ENCODE data around the gene HOXA3.

The HOXA3 gene

GRCh38 chr7:27154901-27155815 lies 2.8 kb upstream of the HOXA3 start:
- DNase-seq: no peak

DNA sequence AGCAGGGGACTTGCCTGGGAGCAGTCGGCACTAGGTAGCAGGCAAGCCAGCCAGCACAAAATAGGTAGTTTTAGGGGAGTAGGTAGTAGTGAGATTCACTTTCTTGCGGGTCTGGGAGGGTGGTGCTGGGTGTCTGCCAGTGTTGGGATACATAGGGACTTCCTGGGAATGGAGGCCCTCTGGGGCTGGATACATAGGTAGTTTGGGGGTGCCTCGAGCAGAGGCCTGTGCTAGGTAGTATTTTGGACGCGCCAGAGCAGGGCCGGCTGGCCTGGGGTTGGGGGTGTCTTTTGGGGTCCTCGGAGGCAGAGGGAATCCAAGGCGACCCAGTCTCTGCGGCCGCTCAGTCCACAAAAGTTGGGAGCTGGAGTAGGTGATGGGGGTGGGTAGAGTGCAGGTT lies 2.0 kb upstream of the HOXA3 start:
- no peak for DNase-seq

- DNase-seq: no peak
Observed at GRCh38 chr7:27153526-27153925, 1.1 kb upstream of the HOXA3 start.

- no peak for DNase-seq
Observed at GRCh38 chr7:27152816-27153442, 546 bp upstream of the HOXA3 start.

- DNase-seq: no peak
Observed at GRCh38 chr7:27151341-27151930, 947 bp downstream of the HOXA3 start.

DNA sequence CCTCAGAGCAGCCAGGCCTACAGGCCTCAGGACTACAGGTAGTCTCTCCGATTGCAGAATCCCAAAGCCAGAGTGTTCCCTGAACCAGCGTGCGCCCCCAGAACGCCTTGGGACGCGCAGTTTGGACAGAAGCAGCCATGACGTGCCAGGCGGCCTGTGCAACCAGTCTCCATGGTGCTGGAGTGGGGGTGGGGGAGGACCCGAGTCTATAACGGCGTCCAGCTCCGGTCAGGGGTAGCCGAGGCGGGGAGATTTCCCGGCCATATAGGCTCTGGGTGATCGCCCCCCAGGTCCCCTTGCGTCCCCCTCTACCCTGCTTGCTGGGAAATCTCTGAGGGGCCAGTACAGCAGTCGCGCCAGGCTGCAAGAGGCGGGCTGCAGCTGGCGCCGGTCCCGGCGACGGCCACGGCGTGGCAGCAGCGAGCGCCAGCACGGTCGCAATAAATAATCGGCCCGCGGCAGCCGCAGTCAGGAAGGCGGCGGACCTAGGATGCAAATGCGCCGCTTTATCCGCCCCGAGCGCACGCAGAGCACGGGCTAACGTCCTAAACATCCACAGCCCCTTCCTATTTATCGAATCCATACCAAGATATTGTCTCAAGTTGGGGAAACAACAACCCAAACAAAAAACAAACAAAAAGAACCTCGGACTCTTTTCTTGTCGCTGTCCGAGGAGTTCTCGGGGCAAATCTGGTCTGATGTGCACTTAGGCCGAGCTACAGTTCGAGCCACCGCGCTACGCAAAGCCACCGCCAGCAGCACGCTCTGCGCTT lies 1.6 kb downstream of the HOXA3 start:
- DNase-seq: no peak

DNA sequence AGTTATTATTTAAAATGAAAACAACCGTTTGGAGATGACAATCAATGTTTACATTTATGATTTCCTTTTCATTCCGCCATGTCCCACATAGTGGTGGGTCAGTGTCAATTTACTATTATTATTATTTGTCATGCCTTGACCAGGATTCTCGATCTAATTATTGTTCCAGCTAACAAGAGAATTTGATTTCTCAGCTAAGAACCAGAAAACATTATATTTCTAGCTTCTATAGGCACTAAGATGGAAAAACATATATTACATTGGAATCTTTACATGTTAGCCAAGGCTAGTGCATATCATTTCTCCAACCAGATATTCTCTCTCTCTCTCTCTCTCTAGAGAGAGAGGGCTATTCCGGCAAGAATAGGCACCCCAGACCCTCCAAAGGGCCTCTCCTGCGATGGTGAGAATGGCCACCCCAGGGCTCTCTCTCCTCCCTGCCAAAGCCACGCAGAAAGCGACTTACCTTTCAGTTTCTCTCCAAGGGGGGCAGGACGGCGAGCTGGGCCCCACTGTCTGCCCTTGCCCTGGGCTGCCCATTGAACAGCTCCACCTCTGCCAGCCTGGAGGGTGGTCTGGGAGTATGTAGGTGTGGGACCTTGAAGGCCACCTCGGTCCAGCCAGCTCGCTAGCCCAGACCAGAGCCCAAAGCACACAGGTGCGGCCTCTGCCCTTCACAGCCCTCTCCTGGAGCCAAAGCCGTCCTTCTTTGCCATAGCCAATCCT lies 2.4 kb downstream of the HOXA3 start:
- DNase-seq: no peak

DNA sequence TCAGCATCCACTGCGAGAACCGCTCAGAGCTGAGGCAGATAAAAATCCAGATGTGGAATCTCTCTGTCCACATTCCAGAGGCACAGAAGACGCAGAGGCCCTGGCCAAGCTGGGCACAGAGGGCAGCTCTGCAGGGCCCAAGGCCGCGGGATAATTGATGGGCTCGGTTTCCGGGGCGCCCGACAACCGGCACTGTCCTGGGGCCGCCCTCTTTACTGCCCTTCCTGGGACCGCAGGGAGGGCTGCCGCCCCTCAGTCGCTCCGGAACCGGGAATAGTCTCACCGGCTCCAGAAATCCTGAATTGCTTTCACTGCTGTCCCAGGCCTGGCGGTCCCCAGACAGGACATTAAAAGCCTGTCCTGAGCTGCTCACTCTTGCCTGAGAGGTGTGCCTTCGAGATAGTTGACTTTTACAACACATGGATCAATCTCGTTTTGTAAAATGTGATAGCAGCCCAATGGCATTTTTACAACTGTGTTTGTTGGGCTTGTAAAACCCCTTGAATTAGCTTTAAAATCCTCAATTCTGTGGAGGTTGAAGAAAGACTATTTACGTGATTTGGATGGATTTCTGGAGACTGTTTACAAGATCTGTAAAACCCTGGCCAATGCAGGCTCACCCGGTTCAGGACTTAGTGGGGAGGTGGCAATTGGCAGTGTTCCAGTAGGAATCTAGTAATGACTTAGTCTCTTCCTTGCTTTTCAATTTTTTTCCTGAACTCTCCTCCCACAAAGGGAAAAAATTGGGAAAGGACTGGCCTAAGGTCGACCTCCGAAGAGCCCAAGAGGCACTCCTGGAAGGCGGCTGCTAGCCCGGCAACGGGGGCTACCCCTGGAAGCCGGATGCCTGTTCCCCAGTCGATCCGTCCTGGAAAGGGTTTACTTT lies 3.4 kb downstream of the HOXA3 start:
- DNase-seq: no peak

- DNase-seq: no peak
Observed at GRCh38 chr7:27148031-27148755, 4.2 kb downstream of the HOXA3 start.

DNA sequence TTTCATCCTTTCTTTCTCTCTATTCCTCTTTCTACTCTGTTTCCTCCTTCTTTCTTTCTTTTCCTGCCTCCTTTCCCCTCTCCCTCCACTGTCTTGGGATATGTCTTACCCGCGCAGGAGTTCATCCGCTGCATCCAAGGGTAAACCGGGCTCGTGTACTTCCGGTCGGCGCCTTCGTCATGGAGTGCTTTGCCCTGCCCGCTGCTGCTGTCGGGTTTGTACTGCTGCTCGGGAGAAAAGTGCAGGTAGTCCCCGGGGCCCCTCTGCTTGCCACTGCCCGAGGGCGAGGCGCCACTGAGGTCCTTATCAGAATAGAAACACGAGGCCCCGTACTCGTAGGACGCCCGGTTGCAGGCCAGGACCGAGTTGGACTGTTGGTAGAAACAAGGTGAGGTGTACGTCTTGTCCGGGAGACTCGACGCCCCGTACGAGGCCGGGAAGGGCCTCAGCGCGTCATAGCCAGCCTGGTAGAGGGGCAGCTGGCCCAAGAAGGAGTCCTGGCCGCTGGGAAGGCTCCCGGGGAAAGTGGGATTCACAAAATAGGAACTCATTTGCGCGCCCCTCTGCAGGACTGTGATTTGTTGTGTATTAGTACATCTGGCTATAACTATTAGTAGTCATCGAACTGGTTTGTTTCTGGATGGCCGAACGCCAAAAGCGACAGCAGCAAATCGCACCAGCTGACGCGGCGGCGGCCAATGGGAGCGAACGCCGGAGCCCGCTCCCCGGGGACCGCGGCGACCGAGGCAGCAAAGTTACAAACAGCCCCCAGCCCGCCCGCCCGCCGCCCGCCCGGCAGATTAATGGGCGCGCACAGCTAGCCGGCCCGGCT lies 5.0 kb downstream of the HOXA3 start, which contains the start of gene HOXA6:
HOXA6 (minus strand) TSS at position 576 of the 832 bp plus-strand sequence; CDS start at position 551, 25 bp downstream.
- DNase-seq: no peak

DNA sequence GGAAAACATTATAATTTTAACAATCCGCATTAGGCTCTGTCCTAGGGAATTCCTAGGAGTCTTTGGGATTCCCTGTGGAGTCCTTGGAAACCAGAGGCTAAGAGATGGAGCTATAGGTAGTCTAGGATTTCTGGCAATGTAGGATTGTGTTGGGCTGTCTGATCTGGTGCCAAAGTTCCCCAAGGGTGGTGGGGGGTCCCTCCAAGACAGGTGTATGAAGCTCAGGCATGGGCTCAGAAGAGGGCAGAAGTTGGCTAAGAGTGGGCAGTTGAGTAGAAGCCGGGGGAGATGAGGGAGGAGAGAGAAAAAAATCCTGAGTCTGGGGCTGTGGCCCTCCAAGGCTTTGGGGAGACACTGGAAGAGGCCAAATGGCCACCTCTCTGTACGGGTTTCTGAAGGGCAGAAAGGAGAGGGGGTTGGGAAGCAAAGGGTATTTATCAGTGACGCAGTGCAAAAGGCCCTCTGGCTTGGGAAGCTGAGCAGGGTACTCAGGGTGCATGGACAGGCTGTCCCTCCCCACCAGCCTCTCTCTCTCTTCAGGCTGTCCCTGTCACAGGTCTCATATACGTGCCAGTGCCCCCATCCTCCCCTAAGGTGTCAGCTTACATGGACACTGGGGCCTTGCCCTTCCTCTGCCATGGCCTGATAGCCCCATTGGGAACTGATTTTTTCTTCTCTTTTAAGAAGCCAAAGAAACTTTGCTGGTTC lies 5.7 kb downstream of the HOXA3 start:
- no peak for DNase-seq

GRCh38 chr7:27145914-27146412 lies 6.4 kb downstream of the HOXA3 start:
- no peak for DNase-seq

DNA sequence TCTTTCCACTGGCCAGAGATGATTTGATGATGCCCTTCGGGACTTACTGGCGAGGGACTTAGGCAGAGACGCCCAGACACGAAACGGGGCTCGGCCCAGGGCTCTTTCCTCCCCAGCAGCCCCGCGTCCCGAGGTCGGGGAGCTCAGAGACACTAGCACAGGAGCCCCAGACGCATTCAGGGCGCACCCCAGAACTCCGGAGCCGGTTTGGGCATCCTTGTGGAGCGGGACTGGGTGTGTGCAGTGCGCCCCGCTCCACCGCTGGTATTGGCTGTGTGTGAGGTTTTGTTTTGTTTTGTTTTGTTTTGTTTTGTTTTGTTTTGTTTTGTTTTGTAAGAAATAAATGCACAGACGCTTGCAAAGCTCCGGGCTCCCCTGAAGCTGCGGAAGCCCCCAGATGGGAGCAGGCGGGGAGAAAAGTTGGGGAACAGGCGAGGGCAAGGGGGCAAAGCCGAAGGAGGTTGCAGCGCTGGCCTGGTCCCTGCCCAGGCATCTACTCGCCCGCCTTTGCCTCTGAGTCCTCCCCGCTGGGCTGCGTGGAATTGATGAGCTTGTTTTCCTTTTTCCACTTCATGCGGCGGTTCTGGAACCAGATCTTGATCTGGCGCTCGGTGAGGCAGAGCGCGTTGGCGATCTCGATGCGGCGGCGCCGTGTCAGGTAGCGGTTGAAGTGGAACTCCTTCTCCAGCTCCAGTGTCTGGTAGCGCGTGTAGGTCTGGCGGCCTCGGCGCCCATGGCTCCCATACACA lies 7.0 kb downstream of the HOXA3 start:
- DNase-seq: no peak

DNA sequence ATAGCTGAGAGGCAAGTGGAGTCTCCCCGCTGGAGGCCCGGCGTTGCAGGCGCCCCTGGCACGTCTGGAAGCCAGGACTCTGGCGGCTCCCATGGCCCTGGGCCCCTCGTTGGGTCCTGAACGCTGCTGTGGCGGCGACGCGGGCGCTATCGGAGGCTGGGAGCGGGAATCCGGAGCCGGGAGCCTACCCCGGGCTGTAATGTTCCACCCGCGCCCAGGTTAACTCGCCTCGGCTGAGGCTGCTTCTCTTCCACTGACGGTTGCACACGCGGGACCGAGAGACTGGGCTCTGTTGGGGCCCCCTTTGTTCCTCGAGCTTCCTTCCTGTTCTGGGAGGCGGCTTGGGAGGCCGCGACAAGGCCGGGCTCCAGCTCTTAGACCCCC lies 7.6 kb downstream of the HOXA3 start:
- no peak for DNase-seq

DNA sequence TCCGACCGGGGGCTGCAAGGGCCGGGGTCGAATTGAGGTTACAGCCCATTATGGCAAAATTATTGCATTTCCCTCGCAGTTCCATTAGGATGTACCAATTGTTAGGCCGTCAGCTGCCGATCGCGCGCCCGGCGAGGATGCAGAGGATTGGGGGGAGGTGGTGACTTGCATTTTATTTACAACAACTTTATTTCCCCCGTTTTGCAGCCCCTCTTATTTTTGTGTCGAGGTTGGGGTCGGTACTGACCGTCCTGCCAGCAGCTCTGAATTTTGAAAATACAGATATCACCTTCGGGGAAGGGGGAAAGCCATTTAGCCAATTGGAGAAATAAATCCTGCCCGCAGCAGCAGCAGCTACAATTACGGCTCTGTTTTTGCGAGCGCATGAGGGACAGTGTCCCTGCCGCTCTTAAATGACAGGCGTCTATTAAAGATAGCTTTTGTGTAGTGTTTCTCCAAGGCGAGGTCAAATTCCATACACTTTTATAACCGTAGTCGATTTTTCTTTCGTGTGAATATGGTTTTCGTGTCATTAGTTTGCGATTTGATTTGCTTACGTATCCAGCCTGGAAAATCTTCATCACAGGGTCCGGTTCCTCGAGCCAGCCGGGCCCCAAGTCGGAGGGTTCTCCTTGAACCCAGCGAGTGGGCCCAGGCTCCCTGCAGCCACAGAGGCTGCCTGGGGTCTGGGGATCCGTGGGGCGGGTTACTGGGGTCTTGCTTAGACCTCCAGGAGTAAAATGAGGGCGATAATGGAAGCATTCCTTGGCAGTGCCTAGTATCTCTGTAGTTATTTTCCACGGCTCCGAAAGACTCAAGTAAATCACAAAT lies 8.2 kb downstream of the HOXA3 start:
- no peak for DNase-seq

GRCh38 chr7:27143023-27143949 lies 9.1 kb downstream of the HOXA3 start, which contains the start of gene HOXA5:
Gene HOXA5 (minus strand): TSS chr7:27143681. CDS start chr7:27143607, 74 bp downstream.
- DNase-seq: no peak

Data from NCI-H1436 treated with DMSO at 0.1 percent for 48 hours (cell line).